ENCODE measurements around the gene CD68.

GRCh38 chr17:7588553-7589203 is 9.2 kb downstream of the CD68 start:
- TF ChIP-seq, protein P1, sequence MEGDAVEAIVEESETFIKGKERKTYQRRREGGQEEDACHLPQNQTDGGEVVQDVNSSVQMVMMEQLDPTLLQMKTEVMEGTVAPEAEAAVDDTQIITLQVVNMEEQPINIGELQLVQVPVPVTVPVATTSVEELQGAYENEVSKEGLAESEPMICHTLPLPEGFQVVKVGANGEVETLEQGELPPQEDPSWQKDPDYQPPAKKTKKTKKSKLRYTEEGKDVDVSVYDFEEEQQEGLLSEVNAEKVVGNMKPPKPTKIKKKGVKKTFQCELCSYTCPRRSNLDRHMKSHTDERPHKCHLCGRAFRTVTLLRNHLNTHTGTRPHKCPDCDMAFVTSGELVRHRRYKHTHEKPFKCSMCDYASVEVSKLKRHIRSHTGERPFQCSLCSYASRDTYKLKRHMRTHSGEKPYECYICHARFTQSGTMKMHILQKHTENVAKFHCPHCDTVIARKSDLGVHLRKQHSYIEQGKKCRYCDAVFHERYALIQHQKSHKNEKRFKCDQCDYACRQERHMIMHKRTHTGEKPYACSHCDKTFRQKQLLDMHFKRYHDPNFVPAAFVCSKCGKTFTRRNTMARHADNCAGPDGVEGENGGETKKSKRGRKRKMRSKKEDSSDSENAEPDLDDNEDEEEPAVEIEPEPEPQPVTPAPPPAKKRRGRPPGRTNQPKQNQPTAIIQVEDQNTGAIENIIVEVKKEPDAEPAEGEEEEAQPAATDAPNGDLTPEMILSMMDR (conservative IDR thresholded peaks at IDR 0.05; ENCODE audit: low read depth, low read length), result no peak
- no peak for TF ChIP-seq EZH2phosphoT487 (IDR thresholded peaks at IDR 0.05; ENCODE audit: borderline replicate concordance, low read length)
- TF ChIP-seq EZH2 (IDR thresholded peaks at IDR 0.05; ENCODE audit: low read length, unreplicated experiment), result no peak
